HepG2 (cell line): Measurements from ENCODE around the gene ARMH1. TPM values are rescaled to one million over a fixed set of nuclear protein-coding genes. Genes with fewer than 3 reads are reported as not detected.

Source experiments
- EHMT2 ChIP-seq: fragments of 200-600 bp; sonication (generic); IDR thresholded peaks from 2 replicates; pipeline ENCODE4 v1.7.0; 2017; ENCODE audit warnings: antibody characterized with exemption, low read depth, low read length, borderline replicate concordance
- HINFP ChIP-seq: sonication (generic); formaldehyde crosslinking; IDR thresholded peaks from 2 replicates; pipeline ENCODE4 v1.4.0; 2020; ENCODE audit warnings: low read depth, mild to moderate bottlenecking, missing genetic modification reagents
- HMG20A ChIP-seq: IDR thresholded peaks from 2 replicates; pipeline ENCODE4 v1.6.1; 2016; ENCODE audit warnings: borderline replicate concordance
- IKZF4 ChIP-seq: sonication (generic); formaldehyde crosslinking; IDR thresholded peaks from 2 replicates; pipeline ENCODE4 v1.5.1; 2020; ENCODE audit warnings: borderline replicate concordance, mild to moderate bottlenecking, low read depth, missing genetic modification reagents; ENCODE audit errors: not compliant biosample characterization
- KAT2B ChIP-seq: fragments of 150-350 bp; IDR thresholded peaks from 2 replicates; pipeline ENCODE4 v1.6.1; 2014; ENCODE audit warnings: low read depth, low read length, borderline replicate concordance
- KAT8 ChIP-seq: IDR thresholded peaks from 2 replicates; pipeline ENCODE4 v1.6.1; 2016; ENCODE audit warnings: missing genetic modification reagents, missing compliant biosample characterization
- KDM1A ChIP-seq: IDR thresholded peaks from 2 replicates; pipeline ENCODE4 v1.6.1; 2016; ENCODE audit warnings: missing compliant biosample characterization
- MATR3 ChIP-seq: sonication (generic); formaldehyde crosslinking; IDR thresholded peaks from 2 replicates; pipeline ENCODE4 v1.4.0; 2020; ENCODE audit warnings: missing genetic modification reagents
- NFIC ChIP-seq: IDR thresholded peaks from 2 replicates; pipeline ENCODE4 v1.6.1; 2012; ENCODE audit warnings: mild to moderate bottlenecking, low read length, inconsistent platforms
- RAD21 ChIP-seq: fragments of 450-650 bp; formaldehyde crosslinking; IDR thresholded peaks from 2 replicates; pipeline ENCODE4 v1.5.0; 2020; ENCODE audit warnings: mild to moderate bottlenecking
- RCOR2 ChIP-seq: IDR thresholded peaks from 2 replicates; pipeline ENCODE4 v1.6.1; 2016; ENCODE audit warnings: missing biosample characterization, missing genetic modification reagents
- TAF1 ChIP-seq: sonication (generic); formaldehyde crosslinking; IDR thresholded peaks from 2 replicates; pipeline ENCODE4 v1.4.0; 2020; ENCODE audit warnings: missing genetic modification reagents
- ZBTB3 ChIP-seq: sonication (generic); formaldehyde crosslinking; IDR thresholded peaks from 2 replicates; pipeline ENCODE4 v1.4.0; 2020; ENCODE audit warnings: low read depth, mild to moderate bottlenecking, moderate library complexity, missing genetic modification reagents, borderline replicate concordance
- ZFP37 ChIP-seq: sonication (generic); formaldehyde crosslinking; IDR thresholded peaks from 2 replicates; pipeline ENCODE4 v1.4.0; 2020; ENCODE audit warnings: missing genetic modification reagents, borderline replicate concordance
- ZNF20 ChIP-seq: sonication (generic); formaldehyde crosslinking; IDR thresholded peaks from 2 replicates; pipeline ENCODE4 v1.4.0; 2020; ENCODE audit warnings: mild to moderate bottlenecking, moderate library complexity, missing genetic modification reagents
- ZNF253 ChIP-seq: sonication (generic); formaldehyde crosslinking; IDR thresholded peaks from 2 replicates; pipeline ENCODE4 v1.8.0; 2022; ENCODE audit warnings: mild to moderate bottlenecking, missing genetic modification reagents, borderline replicate concordance
- ZNF460 ChIP-seq: sonication (generic); formaldehyde crosslinking; IDR thresholded peaks from 2 replicates; pipeline ENCODE4 v1.5.1; 2020; ENCODE audit warnings: missing genetic modification reagents, mild to moderate bottlenecking, borderline replicate concordance
- ZNF468 ChIP-seq: sonication (generic); formaldehyde crosslinking; IDR thresholded peaks from 2 replicates; pipeline ENCODE4 v1.8.0; 2022; ENCODE audit warnings: mild to moderate bottlenecking, moderate library complexity, missing genetic modification reagents
- ZNF737 ChIP-seq: sonication (generic); formaldehyde crosslinking; IDR thresholded peaks from 2 replicates; pipeline ENCODE4 v1.5.0; 2020; ENCODE audit warnings: missing genetic modification reagents, mild to moderate bottlenecking, borderline replicate concordance
- polyA plus RNA-seq, 8 experiments: library from polyadenylated mRNA; depleted of rRNA in 3 of 8; stranded (reverse) in 7 of 8; unstranded in 1 of 8; fragments of >200 nt; fragmentation: Illumina TruSeq in 4 of 8; extraction: Trizol in 4 of 8; gene quantifications; 2 replicates each; pipeline versions ENCODE4 v1.2.1 to v1.2.3, GENCODE V29; 2011 to 2016; ENCODE audit warnings: low read depth in 4 of 8, missing spikeins in 1 of 8, mixed read lengths in 1 of 8; ENCODE audit not compliant: insufficient read depth in 1 of 8
- total RNA-seq, 5 experiments: library from RNA; depleted of rRNA; stranded (reverse); fragments of >200 nt; fragmentation: Illumina TruSeq; extraction: Trizol; gene quantifications; 2 replicates each; pipeline ENCODE4 v1.2.3, GENCODE V29; 2016; ENCODE audit warnings: low read depth in 1 of 5
- TF ChIP-seq, protein P1 (sequence below), 2 experiments: IDR thresholded peaks; 2 replicates each; pipeline ENCODE4 v1.6.1; 2011 to 2012; ENCODE audit warnings: low read length in 2 of 2, borderline replicate concordance in 1 of 2, low read depth in 1 of 2, mild to moderate bottlenecking in 1 of 2, moderate library complexity in 1 of 2
- TF ChIP-seq, protein P2 (sequence below): sonication (generic); formaldehyde crosslinking; IDR thresholded peaks from 2 replicates; pipeline ENCODE4 v1.4.0; 2020; ENCODE audit warnings: missing genetic modification reagents, borderline replicate concordance
- TF ChIP-seq, protein P3 (sequence below): sonication (generic); formaldehyde crosslinking; IDR thresholded peaks from 2 replicates; pipeline ENCODE4 v1.4.0; 2020; ENCODE audit warnings: missing genetic modification reagents

ARMH1 gene
- total and polyA plus RNA-seq, 2 of the 13 experiments (the other 11 are each of a cell fraction or from before 2014, with no cell fraction given), result 0.69 TPM; not detected in 1

- TF ChIP-seq ZNF468 (CRISPR knock-in tag), result no peak
- peak; percentile 80 for TF ChIP-seq KAT8 (CRISPR knock-in tag)
- TF ChIP-seq TAF1 (CRISPR knock-in tag), result no peak
- peak; percentile 31; the same call in 1 of the 2 replicates for TF ChIP-seq RAD21 (CRISPR knock-in tag)
- peak; percentile 93 for TF ChIP-seq EHMT2
- TF ChIP-seq NFIC, result peak; percentile 81; the same call in 1 of the 2 replicates
- 0 out of 2 replicates have a peak, but pooled peaks have one; percentile 71 for TF ChIP-seq KDM1A
- no peak for TF ChIP-seq KAT2B
- TF ChIP-seq ZBTB3 (CRISPR knock-in tag), result peak; percentile 61; the same call in 1 of the 2 replicates
- TF ChIP-seq, protein P1, sequence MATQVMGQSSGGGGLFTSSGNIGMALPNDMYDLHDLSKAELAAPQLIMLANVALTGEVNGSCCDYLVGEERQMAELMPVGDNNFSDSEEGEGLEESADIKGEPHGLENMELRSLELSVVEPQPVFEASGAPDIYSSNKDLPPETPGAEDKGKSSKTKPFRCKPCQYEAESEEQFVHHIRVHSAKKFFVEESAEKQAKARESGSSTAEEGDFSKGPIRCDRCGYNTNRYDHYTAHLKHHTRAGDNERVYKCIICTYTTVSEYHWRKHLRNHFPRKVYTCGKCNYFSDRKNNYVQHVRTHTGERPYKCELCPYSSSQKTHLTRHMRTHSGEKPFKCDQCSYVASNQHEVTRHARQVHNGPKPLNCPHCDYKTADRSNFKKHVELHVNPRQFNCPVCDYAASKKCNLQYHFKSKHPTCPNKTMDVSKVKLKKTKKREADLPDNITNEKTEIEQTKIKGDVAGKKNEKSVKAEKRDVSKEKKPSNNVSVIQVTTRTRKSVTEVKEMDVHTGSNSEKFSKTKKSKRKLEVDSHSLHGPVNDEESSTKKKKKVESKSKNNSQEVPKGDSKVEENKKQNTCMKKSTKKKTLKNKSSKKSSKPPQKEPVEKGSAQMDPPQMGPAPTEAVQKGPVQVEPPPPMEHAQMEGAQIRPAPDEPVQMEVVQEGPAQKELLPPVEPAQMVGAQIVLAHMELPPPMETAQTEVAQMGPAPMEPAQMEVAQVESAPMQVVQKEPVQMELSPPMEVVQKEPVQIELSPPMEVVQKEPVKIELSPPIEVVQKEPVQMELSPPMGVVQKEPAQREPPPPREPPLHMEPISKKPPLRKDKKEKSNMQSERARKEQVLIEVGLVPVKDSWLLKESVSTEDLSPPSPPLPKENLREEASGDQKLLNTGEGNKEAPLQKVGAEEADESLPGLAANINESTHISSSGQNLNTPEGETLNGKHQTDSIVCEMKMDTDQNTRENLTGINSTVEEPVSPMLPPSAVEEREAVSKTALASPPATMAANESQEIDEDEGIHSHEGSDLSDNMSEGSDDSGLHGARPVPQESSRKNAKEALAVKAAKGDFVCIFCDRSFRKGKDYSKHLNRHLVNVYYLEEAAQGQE (IDR thresholded peaks at IDR 0.05; ENCODE audit: borderline replicate concordance in 1 of 2, low read depth in 1 of 2, low read length in 2 of 2), result no peak
- peak; percentile 48 for TF ChIP-seq IKZF4 (CRISPR knock-in tag)
- TF ChIP-seq HMG20A, result peak; percentile 84; the same call in 1 of the 2 replicates
- TF ChIP-seq, protein P2, sequence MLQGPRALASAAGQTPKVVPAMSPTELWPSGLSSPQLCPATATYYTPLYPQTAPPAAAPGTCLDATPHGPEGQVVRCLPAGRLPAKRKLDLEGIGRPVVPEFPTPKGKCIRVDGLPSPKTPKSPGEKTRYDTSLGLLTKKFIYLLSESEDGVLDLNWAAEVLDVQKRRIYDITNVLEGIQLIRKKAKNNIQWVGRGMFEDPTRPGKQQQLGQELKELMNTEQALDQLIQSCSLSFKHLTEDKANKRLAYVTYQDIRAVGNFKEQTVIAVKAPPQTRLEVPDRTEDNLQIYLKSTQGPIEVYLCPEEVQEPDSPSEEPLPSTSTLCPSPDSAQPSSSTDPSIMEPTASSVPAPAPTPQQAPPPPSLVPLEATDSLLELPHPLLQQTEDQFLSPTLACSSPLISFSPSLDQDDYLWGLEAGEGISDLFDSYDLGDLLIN (CRISPR knock-in tag), result no peak
- TF ChIP-seq, protein P3, sequence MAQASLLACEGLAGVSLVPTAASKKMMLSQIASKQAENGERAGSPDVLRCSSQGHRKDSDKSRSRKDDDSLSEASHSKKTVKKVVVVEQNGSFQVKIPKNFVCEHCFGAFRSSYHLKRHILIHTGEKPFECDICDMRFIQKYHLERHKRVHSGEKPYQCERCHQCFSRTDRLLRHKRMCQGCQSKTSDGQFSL, result no peak
- no peak for TF ChIP-seq ZNF737 (CRISPR knock-in tag)
- TF ChIP-seq ZNF253 (CRISPR knock-in tag), result no peak
- no peak for TF ChIP-seq MATR3 (CRISPR knock-in tag)
- TF ChIP-seq HINFP (CRISPR knock-in tag), result peak; percentile 37; the same call in 1 of the 2 replicates
- TF ChIP-seq ZFP37 (CRISPR knock-in tag), result no peak; the same call in 1 of the 2 replicates
- peak; percentile 57; the same call in 1 of the 2 replicates for TF ChIP-seq ZNF460
- TF ChIP-seq RCOR2 (CRISPR knock-in tag), result peak; percentile 79
- no peak for TF ChIP-seq ZNF20 (CRISPR knock-in tag)
Observed at GRCh38 chr1:44681905-44682882, 7.7 kb downstream of the ARMH1 start (continued).
